HG03565 (cell line): Measurements from ENCODE around the gene MEPE.

ENCODE experiments used
- ATAC-seq: cut with Tn5 transposase; IDR thresholded peaks from one replicate; pipeline ENCODE4 v1.9.1; 2021; ENCODE audit warnings: mild to moderate bottlenecking, moderate library complexity; ENCODE audit not compliant: unreplicated experiment

The MEPE gene, protein sequence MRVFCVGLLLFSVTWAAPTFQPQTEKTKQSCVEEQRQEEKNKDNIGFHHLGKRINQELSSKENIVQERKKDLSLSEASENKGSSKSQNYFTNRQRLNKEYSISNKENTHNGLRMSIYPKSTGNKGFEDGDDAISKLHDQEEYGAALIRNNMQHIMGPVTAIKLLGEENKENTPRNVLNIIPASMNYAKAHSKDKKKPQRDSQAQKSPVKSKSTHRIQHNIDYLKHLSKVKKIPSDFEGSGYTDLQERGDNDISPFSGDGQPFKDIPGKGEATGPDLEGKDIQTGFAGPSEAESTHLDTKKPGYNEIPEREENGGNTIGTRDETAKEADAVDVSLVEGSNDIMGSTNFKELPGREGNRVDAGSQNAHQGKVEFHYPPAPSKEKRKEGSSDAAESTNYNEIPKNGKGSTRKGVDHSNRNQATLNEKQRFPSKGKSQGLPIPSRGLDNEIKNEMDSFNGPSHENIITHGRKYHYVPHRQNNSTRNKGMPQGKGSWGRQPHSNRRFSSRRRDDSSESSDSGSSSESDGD

DNA sequence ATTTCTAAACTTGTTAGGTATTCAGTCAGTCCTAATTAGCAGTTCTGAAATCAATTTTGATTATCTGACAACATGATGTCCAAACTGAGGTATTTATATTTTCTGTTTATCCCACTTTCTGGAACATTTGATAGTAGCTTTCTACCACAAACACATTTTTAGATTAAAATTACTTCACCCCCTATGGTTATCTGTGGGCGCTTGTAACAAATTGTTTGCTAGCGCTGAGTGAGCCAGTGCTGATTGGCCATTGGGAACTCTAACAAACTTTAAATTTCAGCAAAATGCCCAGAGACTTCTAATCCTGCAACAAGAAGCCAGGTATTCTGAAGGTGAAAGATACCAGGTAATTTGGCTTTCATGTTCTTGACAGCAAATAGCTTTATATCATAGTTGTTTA is at the start of gene MEPE:
MEPE (plus strand) TSS at position 301 of the 400 bp plus-strand sequence. CDS start 1,746 bp downstream, outside the sequence.
- ATAC-seq, result no peak

DNA sequence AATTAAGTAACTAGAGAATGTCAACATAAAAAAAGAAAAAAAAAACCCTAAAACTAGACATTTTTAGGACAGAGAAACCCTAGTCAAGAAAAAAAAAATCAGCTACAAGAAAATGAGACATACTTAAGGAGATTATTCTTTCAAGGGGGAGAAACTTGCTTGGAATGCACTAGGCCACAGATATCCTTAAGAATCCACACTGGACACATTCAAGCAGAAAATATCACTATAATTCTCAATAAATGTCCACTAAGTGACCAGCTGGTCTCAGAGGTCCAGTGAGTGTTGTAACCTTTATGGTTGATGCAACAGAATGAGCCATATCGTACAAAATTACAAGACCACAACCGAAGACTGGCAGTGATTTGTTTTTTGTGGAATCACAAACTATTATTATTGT is 49.0 kb upstream of the MEPE start:
- ATAC-seq, result no peak

DNA sequence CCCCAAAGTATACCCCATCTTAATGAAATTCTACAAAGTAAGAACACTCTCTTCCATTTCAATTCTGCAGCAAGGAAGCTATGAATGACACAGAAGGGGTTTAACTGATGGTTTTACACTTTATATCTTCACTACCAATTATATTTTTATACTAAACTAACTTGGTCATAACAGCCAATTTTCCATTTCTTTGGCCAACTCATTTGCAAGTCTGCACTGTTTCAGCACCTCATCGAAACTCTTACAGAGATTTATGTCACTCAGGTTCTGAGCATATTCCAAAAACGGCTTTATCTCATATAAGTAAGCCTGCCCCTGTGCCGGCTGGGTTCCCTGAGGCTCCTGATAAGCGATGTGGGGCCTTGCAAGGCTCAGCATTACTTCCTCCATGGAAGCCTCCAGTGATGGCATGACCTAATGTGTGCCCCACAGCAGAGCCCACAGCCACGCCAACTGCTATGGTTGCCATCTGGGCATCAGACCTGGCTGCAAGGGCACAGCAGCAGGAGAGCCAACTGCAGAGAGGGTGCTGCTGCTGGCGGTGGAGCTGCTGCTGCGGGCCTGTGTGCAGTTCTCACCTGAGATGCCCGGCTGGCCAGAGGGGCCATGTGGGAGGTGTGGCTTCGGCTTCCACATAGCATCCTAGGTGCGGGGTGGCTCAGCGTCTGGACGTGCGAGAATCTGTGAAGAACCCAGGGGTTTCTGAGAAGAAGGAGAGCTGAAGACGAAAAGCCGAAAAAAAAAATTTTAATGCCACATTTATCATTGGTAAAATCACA is 46.8 kb upstream of the MEPE start:
- no peak for ATAC-seq

DNA sequence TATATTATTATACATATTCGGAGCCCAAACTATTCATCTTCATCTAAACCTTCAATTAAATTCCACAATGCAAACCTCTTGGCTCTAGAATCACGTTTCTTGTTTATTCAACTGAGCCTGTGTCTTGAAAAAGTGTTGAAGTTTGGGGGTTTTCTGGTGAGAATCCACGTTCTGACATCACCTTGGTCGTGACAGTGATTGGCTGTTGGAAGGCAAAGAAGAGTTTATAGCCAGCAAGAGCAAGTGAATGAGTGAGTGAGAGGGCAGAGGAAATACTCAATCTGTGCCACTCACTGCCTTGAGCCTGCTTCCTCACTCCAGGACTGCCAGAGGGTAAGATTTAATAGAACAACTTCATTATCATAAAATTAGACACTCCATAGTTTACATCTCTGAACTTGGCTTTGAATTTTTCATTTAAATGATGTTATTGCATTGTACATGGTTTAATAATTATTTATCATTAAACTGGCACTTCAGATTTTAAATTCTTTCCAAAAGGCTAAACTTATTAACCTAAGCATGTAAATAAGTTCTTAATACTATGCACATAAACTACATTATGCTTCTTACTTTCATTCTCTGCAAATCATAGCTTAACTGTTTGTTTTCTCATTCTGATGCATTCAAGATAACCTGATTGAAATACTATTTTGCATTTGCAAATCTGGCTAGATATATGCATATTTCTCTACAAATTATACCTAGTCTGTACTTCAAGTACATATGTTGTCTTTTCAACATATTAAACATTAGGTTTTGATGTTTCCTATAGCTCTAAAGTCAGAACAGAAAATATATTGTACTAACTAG is 33.3 kb upstream of the MEPE start, which contains the start of gene IBSP:
IBSP (plus strand) TSS at position 254 of the 813 bp plus-strand sequence. CDS start 2,808 bp downstream, outside the sequence.
- ATAC-seq, result no peak

DNA sequence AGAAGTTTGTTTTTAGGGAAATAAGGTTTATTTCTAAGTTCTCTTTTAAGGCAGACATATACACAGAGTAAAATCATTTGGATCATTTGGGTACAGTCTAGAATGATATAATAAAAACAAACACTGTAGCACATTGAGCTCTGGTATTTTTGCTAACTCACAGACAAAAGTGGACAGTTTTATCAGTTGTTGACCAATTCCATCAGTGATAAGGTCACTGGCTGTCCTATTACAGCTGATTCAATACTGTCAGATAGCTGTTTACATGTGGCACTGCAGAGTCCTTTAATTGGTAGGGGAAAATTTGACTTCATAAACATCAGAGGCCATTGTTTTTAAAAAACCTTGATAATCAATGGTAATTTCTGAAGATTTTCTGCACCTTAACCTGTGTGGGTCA is 29.9 kb upstream of the MEPE start:
- ATAC-seq, result no peak

DNA sequence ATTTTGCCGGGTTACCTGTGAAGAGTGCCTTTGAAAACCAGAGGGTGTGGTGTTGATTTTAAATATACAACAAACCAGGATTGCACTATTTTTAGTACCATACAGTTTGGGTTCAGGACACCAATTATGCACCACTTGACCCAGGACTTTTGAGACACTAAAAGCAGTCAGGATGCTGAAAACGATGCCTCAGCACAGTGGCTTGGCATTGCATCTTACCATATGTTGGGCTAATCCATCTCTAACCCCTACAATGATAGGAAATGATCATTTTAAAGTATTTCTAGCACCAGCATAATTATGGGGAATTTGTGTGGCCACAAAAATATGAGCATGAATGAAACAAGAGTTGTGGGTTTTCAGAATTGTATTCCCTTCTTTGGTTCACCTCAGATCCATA is 29.3 kb upstream of the MEPE start:
- no peak for ATAC-seq

DNA sequence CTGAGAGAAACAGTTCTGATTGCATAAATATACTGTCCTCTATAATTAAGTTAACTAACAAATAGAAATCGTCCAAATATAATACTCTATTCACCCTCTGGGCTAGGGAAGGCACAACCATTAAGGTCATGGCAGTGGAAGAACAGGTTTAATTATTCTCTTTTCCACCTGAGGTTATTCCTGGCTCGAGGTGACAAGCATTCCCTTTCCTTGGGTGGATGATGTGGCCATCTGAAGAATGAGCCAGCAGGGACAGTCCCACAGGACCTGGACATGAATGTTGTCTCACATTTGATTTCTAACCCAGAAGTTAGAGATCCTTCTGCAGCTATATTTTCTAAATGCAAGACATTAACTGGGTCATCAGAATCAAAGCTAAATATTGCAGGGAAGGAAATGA is 27.9 kb upstream of the MEPE start:
- no peak for ATAC-seq

DNA sequence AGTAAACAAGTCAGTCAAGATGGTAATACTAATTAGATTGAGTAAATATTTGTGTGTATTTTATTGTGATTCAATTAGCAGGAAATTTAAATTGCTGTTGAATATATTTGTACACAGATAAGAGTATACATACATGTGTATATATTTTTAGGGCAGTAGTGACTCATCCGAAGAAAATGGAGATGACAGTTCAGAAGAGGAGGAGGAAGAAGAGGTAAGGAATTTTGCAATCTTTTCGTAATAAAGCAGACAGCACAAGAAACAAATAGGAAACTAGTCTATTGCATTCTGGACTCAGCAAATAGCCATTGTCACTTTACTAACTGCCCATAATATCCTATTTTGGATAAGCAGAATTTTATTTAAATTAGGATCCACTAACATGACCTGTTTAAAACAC is 26.8 kb upstream of the MEPE start:
- no peak for ATAC-seq

DNA sequence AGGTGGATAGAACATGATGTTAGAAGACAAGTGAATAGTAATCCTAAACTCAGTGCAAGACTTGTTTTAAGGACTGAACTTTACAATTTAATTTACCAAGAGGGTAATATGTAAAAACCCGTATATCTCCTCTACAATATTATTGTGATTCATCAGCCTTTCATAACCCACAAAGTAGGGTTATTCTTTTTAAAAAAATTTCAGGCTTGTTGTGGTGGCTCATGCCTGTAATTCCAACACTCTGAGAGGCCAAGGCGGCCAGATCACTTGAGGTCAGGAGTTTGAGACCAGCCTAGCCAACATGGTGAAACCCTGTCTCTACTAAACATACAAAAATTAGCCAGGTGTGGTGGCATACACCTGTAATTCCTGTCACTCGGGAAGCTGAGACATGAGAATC is 26.2 kb upstream of the MEPE start:
- ATAC-seq, result no peak

DNA sequence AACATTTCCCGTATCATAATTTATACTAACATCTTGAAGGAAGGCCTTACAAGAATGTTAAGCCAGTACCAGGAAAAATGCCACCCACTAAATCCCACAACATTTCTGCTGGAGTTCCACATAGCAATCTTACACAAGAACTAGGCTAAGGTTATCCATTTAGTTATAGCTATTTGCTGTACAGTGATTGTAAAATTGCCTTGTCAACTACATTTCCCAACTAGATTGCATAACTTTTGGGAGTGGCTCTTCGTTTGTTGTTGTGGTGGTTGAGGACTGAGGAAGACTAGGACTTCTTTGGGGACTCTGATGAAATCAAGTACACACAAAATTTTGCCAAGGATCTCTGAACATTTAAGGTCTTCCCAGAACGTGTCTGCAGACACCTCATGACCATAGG is 25.4 kb upstream of the MEPE start:
- ATAC-seq, result no peak

DNA sequence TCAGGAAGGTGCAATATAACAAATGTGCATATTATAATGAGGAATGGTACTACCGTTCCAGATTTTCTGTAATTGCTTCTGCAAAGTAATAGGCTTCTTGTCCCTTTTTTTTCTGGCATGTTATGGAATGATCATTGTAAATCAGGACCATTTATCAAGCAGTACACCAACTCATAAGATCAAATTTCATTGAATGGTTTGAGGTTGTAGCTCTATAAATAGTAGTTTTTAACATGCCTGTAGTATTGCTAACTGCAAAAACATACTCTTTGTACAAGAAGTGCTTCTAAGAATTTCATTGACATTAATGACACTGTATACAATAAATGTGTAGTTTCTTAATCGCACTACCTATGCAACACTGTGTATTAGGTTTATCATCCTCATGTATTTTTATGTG is 20.8 kb upstream of the MEPE start:
- no peak for ATAC-seq

DNA sequence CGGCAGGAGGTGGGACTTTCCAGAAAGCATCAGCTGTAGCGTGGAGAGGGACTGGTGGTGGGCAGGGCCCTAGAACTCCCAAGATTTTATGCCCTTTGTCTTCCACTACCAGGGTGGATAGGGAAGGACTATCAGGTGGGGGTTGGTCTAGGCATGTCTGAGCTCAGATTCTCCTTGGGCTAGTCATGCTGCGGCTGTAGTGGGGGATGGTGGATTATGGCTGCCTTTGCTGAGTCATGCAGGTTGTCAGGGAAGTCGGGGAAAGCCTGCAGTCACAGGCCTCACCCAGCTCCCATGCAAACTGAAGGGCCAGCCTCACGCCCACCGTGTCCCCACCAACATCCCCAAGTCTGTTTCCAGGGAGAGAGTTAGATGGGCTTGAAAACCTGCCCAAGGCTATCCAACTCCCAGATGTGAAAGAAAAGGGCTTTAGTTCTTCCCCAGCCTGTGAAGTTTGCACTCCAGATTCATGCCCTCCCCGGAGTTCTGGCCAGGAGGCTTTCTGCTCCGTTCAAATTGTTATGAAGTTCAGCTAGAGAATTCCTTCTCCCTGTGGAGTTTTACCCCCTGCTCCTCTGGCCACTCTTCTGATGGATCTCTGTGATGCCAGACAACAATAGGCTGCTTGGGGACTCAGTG is 13.4 kb upstream of the MEPE start:
- no peak for ATAC-seq

DNA sequence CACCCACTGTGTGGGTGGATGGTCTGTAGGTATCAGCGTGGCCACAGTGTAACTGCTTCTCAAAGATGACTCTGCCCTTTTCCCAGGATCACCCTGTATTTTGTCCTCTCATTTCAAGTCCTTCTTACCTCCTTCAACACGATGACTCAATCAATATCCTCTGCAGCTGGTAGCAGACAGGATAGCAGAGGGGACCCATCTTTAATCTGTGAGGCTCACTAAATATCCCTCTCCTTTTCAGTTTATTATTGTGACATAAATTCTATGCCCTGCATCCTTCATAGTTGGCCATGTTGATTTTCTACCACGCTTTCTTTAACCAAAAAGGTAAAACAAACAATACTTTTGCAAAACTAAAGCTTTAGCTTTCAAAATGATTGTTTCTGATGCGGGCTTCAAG is 9.6 kb upstream of the MEPE start:
- no peak for ATAC-seq

DNA sequence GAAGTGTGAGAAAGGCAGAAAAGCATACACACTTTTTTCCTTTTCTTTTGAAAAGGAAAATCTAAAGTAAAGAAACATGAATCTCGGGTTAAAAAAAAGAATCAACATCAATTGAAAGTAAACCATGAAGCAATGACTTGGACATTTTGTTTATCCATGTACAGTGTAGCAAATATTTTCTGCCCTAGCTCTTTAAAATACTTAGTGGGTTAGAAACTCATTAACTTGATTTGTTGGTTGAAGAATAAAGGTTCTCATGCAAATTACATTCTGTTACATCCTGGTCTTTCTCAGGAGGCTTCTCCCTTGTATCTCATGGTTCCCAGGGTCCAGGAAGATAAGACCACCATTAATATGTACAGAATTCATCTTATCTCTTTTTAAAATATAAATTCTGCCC is 9.0 kb upstream of the MEPE start:
- ATAC-seq, result no peak

DNA sequence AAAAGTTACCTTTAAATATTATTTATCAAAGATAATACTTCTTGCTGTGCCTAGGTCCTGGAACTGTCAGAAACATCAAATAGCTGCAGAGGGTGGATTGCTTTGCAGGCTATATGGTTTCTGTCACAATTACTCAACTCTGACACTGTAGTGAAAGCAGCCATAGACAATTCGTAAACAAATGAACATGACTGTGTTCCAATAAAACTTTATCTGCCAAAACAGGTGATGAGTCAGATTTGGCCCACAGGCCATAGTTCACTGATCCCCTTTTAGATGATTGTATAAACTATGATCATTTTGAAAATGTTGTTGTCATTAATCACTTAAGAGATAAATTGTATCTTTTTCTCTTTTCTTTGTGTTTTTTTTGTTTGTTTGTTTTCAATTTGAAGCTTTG is 8.4 kb upstream of the MEPE start:
- ATAC-seq, result no peak

DNA sequence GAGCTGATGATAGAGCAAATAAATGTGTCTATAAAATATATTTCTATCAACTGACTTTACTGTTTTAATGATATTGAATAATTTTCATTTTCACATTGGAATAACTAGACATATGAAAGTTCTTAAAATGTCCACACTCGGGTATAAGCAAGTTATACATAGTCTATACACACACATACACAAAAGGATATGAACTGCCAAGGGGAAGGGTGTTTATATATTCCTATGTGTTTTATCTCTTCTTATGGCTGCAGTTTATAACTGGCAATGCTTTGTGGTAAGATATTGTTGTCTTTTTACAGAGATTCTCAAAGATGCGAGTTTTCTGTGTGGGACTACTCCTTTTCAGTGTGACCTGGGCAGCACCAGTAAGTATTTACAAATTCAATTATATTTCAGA is 1.6 kb downstream of the MEPE start:
- ATAC-seq, result no peak

DNA sequence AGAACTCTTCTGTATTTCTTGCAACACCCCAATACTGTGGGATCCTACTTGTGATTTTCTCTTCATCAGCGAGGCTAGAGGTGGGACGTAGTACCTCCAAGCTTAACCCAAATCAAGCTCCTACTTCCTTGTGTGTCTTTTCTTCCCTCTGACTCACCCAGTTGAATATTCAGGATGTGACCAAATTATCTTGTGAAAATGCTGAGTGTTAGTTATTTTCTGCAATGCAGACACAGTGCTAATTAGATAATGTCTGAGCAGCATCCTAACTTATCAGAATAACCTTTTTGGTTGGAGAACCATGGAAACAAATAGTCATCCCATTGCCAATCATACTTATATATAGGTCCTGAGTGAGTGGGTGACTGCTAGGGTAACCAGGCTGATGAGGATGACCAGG is 2.4 kb downstream of the MEPE start:
- no peak for ATAC-seq

DNA sequence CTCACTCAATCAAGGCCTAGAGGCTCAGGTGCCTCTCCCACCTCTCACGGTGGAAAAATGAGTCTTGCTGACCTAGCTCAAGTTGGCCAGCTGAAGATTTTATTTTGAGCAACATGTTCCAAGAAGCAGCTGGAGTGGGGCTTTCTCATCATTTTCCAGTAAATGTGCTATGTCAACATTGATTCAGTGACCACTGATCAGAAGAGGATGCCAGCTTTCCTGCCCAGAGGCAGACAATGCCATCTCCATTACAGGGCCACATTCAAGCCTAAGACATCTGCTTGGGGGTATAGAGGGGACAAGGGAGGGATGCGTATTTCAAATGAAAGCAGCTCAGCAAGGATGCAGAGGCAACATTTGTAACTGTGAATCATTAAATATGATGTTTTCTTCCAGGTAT is 3.0 kb downstream of the MEPE start:
- no peak for ATAC-seq

DNA sequence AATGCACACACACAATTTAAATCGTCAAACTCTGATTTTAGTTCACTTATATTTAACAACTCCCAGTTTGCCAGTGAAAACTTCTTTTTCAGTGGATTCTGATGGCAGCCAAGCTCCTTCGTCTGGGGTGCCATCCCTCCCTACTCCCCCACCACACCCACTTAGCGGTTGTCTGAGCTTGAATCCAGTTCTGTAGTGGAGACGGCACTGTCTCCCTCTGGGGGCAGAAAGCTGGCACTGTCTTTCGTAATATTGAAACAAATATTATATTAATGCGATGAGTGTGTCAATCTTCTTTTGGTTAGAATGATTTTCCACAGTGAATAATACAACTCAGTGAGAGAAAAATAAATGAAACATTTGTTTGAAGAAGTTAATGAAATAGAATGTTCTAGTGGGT is 5.4 kb downstream of the MEPE start:
- ATAC-seq, result no peak

DNA sequence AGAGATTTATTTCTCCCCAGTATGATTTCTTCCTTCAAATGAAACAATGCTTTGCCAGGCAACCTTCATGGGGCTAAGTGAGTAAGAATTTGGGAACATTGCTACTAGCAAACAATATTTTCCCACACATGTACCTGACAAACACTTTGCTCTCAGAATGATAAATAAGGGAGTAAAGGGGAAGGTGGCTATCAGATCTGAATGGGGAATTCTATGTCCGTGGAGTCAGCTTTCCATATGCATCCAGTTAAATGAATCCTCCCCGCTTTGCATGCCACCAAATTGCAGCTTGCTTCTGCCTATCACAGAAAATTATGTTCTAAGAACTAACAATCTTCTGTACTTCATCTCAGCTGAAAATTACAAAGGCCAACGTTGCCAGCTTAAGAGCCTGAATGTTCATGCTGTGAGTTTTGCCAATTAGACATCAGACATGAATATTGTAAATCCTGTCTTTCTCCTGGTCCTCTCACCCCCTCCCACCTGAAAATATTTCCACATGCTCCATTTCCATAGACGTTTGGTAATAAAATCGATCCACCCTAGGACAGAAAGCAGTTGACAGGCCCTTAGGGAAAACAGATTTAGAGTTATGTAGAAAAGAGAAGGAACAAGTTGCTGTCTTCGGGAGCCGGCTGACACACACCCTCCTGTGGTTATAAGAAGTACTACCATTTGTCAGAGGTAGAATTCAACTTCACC is 6.3 kb downstream of the MEPE start:
- peak; percentile 48 for ATAC-seq
